SK-N-SH treated with all-trans-retinoic acid at 6 μM for 48 hours (cell line): Measurements from ENCODE around the gene SETD3.

ENCODE experiments used
- ATAC-seq: fragments of 200-7000 bp; cut with Tn5 transposase; 3 replicates; pipeline ENCODE4 v1.9.1; 2020; ENCODE audit warnings: mild to moderate bottlenecking, moderate library complexity
- ARNTL ChIP-seq: fragments of 450-650 bp; formaldehyde crosslinking; IDR thresholded peaks from 2 replicates; pipeline ENCODE4 v1.5.0; 2020; ENCODE audit warnings: low read depth, mild to moderate bottlenecking, moderate library complexity, borderline replicate concordance
- BACH2 ChIP-seq: fragments of 250-450 bp; sonication (Bioruptor Pico); IDR thresholded peaks from 2 replicates; pipeline ENCODE4 v1.9.0; 2021; ENCODE audit warnings: mild to moderate bottlenecking, borderline replicate concordance
- CREB5 ChIP-seq: fragments of 250-450 bp; sonication (Bioruptor Pico); IDR thresholded peaks from 2 replicates; pipeline ENCODE4 v1.5.1; 2020; ENCODE audit warnings: low read depth, mild to moderate bottlenecking, moderate library complexity
- CSDC2 ChIP-seq: fragments of 250-450 bp; sonication (Bioruptor Pico); IDR thresholded peaks from 2 replicates; pipeline ENCODE4 v1.5.0; 2020; ENCODE audit warnings: mild to moderate bottlenecking, moderate library complexity
- CSRNP3 ChIP-seq: fragments of 250-450 bp; sonication (Bioruptor Pico); IDR thresholded peaks from 2 replicates; pipeline ENCODE4 v1.5.1; 2021; ENCODE audit warnings: mild to moderate bottlenecking, moderate library complexity
- ESRRG ChIP-seq: fragments of 250-450 bp; sonication (Bioruptor Pico); IDR thresholded peaks from 2 replicates; pipeline ENCODE4 v1.6.1; 2021; ENCODE audit warnings: mild to moderate bottlenecking
- GLIS3 ChIP-seq: fragments of 250-450 bp; sonication (Bioruptor Pico); IDR thresholded peaks from 2 replicates; pipeline ENCODE4 v1.5.0; 2020; ENCODE audit warnings: mild to moderate bottlenecking, moderate library complexity
- ISL1 ChIP-seq: fragments of 250-450 bp; sonication (Bioruptor Pico); IDR thresholded peaks from 2 replicates; pipeline ENCODE4 v2.1.2; 2022; ENCODE audit warnings: mild to moderate bottlenecking, moderate library complexity
- OSR1 ChIP-seq: fragments of 250-450 bp; sonication (Bioruptor Pico); IDR thresholded peaks from 2 replicates; pipeline ENCODE4 v1.8.0; 2022; ENCODE audit warnings: moderate library complexity, mild to moderate bottlenecking, inconsistent platforms
- PATZ1 ChIP-seq: fragments of 250-450 bp; sonication (Bioruptor Pico); IDR thresholded peaks from 2 replicates; pipeline ENCODE4 v1.8.0; 2020; ENCODE audit warnings: mild to moderate bottlenecking, moderate library complexity, borderline replicate concordance
- POU6F1 ChIP-seq: fragments of 250-450 bp; sonication (Bioruptor Pico); IDR thresholded peaks from 2 replicates; pipeline ENCODE4 v1.8.0; 2021; ENCODE audit warnings: low read depth, mild to moderate bottlenecking, moderate library complexity, borderline replicate concordance
- PPARA ChIP-seq: fragments of 250-450 bp; sonication (Bioruptor Pico); IDR thresholded peaks from 2 replicates; pipeline ENCODE4 v1.5.0; 2020; ENCODE audit warnings: mild to moderate bottlenecking, borderline replicate concordance
- RARB ChIP-seq: fragments of 250-450 bp; sonication (Bioruptor Pico); IDR thresholded peaks from 2 replicates; pipeline ENCODE4 v1.8.0; 2021; ENCODE audit warnings: mild to moderate bottlenecking, moderate library complexity
- SNAI2 ChIP-seq: fragments of 250-450 bp; sonication (Bioruptor Pico); IDR thresholded peaks from 2 replicates; pipeline ENCODE4 v1.5.0; 2020; ENCODE audit warnings: mild to moderate bottlenecking, moderate library complexity
- TCF4 ChIP-seq: fragments of 250-450 bp; sonication (Bioruptor Pico); IDR thresholded peaks from 2 replicates; pipeline ENCODE4 v1.8.0; 2021; ENCODE audit warnings: mild to moderate bottlenecking, moderate library complexity, borderline replicate concordance
- TOX ChIP-seq: fragments of 250-450 bp; sonication (Bioruptor Pico); IDR thresholded peaks from 2 replicates; pipeline ENCODE4 v1.8.0; 2021; ENCODE audit warnings: mild to moderate bottlenecking, moderate library complexity, borderline replicate concordance
- TSHZ2 ChIP-seq: fragments of 250-450 bp; sonication (Bioruptor Pico); IDR thresholded peaks from 2 replicates; pipeline ENCODE4 v1.5.0; 2020; ENCODE audit warnings: mild to moderate bottlenecking, moderate library complexity
- ZC3H10 ChIP-seq: fragments of 250-450 bp; sonication (Bioruptor Pico); IDR thresholded peaks from 2 replicates; pipeline ENCODE4 v1.5.1; 2021; ENCODE audit warnings: mild to moderate bottlenecking, moderate library complexity
- ZFP3 ChIP-seq: fragments of 250-450 bp; sonication (Bioruptor Pico); IDR thresholded peaks from 2 replicates; pipeline ENCODE4 v1.5.0; 2020; ENCODE audit warnings: mild to moderate bottlenecking, moderate library complexity
- ZNF565 ChIP-seq: fragments of 450-650 bp; formaldehyde crosslinking; conservative IDR thresholded peaks from 2 replicates; pipeline ENCODE4 v1.5.0; 2020; ENCODE audit warnings: low read depth, mild to moderate bottlenecking, moderate library complexity
- ZNF70 ChIP-seq: fragments of 450-650 bp; formaldehyde crosslinking; IDR thresholded peaks from 2 replicates; pipeline ENCODE4 v1.5.0; 2020; ENCODE audit warnings: mild to moderate bottlenecking, moderate library complexity
- ZNF8 ChIP-seq: fragments of 450-650 bp; formaldehyde crosslinking; IDR thresholded peaks from 2 replicates; pipeline ENCODE4 v1.5.0; 2020; ENCODE audit warnings: mild to moderate bottlenecking, moderate library complexity

The SETD3 gene

GRCh38 chr14:99377951-99378350 is 102.7 kb downstream of the SETD3 start (continued):
- TF ChIP-seq CSRNP3 (CRISPR knock-in tag) = no peak

- ATAC-seq = no peak
- no peak for TF ChIP-seq TSHZ2 (CRISPR knock-in tag)
- TF ChIP-seq ESRRG (CRISPR knock-in tag) = no peak
- no peak for TF ChIP-seq CSRNP3 (CRISPR knock-in tag)
- TF ChIP-seq TOX (CRISPR knock-in tag) = no peak
- no peak for TF ChIP-seq CSDC2 (CRISPR knock-in tag)
- TF ChIP-seq PPARA (CRISPR knock-in tag) = no peak
- TF ChIP-seq POU6F1 = no peak
- no peak for TF ChIP-seq BACH2 (CRISPR knock-in tag)
- TF ChIP-seq, all 23 proteins: peak for 0
Measured at GRCh38 chr14:99374964-99375363, 105.7 kb downstream of the SETD3 start.

- TF ChIP-seq CREB5 (CRISPR knock-in tag) (no peak), GLIS3 (CRISPR knock-in tag) (no peak), TCF4 (no peak), ZNF70 (CRISPR knock-in tag) (no peak), OSR1 (CRISPR knock-in tag) (no peak), ZC3H10 (CRISPR knock-in tag) (no peak), ESRRG (CRISPR knock-in tag) (no peak), ARNTL (no peak), BACH2 (CRISPR knock-in tag) (no peak), POU6F1 (no peak), SNAI2 (no peak), PATZ1 (CRISPR knock-in tag) (no peak), ZNF565 (no peak), CSRNP3 (CRISPR knock-in tag) (no peak), RARB (CRISPR knock-in tag) (no peak), ZNF8 (no peak), TOX (CRISPR knock-in tag) (no peak), ISL1 (no peak), ZFP3 (CRISPR knock-in tag) (no peak)
- no peak for ATAC-seq
Measured at GRCh38 chr14:99363616-99364290, 116.9 kb downstream of the SETD3 start.
